ENCODE measurements around the gene SIRT2.

- TF ChIP-seq, protein P1, sequence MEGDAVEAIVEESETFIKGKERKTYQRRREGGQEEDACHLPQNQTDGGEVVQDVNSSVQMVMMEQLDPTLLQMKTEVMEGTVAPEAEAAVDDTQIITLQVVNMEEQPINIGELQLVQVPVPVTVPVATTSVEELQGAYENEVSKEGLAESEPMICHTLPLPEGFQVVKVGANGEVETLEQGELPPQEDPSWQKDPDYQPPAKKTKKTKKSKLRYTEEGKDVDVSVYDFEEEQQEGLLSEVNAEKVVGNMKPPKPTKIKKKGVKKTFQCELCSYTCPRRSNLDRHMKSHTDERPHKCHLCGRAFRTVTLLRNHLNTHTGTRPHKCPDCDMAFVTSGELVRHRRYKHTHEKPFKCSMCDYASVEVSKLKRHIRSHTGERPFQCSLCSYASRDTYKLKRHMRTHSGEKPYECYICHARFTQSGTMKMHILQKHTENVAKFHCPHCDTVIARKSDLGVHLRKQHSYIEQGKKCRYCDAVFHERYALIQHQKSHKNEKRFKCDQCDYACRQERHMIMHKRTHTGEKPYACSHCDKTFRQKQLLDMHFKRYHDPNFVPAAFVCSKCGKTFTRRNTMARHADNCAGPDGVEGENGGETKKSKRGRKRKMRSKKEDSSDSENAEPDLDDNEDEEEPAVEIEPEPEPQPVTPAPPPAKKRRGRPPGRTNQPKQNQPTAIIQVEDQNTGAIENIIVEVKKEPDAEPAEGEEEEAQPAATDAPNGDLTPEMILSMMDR (IDR thresholded peaks at IDR 0.05): no peak
- TF ChIP-seq POLR2A (IDR thresholded peaks at IDR 0.05): no peak
Observed at GRCh38 chr19:38880076-38880881, 19.1 kb downstream of the SIRT2 start.
